ENCODE measurements around the gene GLMP. TPM values are rescaled to one million over a fixed set of nuclear protein-coding genes. Genes with fewer than 3 reads are reported as not detected.

The GLMP gene
- polyA plus RNA-seq, 1 experiment, result 25.5 TPM

DNA sequence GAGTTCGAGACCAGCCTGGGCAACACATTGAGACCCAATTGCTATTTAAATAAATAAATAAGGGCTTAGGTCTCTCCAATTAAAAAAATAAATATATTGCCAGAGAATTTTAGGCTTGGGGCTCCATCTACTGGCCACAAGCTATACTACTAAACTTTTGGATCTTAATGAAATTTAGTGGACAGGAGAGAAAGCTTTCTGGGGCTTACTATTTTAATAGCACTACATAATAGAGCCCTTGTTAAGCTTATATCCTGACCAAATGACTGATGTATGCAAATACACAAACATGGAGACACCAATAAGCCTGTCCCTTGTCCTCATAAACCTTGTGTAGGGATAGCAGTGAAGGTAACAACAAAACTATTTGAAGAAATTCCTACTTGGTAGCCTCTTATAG, 24.2 kb upstream of the GLMP start:
- no peak for DNase-seq (ENCODE audit: low read depth, low spot score)
- POLR2A ChIA-PET, result interaction anchor here (0.6 to 1.2 kb wide), 3 partner anchors 12 to 37 kb away, joined by 3 to 7 read pairs (median 4); partner anchors contain the start of gene SMG5

GRCh38 chr1:156316909-156317308, 21.4 kb upstream of the GLMP start:
- ChIA-PET CTCF (interaction anchor here (0.5 to 0.8 kb wide), 3 partner anchors 13 to 432 kb away, joined by 3 to 4 read pairs (median 4); partner anchors contain the start of gene SMG5), POLR2A (no interaction called here)
- Histone ChIP-seq H3K27me3 (ENCODE audit: control insufficient read depth, insufficient read depth, low read length) (no peaks in the 10 kb centered on the region), H3K4me3 (ENCODE audit: low read depth, low read length) (no peak overlapping the region), H3K9me3 (ENCODE audit: control insufficient read depth, insufficient read depth, low read length) (no peaks in the 10 kb centered on the region), H3K27ac (ENCODE audit: low read depth, low read length) (no peak overlapping the region)
- TF ChIP-seq CTCF (IDR thresholded peaks at IDR 0.05; ENCODE audit: low read depth, low read length), result no peak
- DNase-seq (ENCODE audit: low read depth, low spot score), result no peak

More for the DNA sequence above, 24.2 kb upstream of the GLMP start:
- TF ChIP-seq CTCF (IDR thresholded peaks at IDR 0.05; ENCODE audit: low read depth, low read length), result peak; percentile 65
- Histone ChIP-seq H3K4me3 (ENCODE audit: low read depth, low read length) (no peak overlapping the region), H3K27me3 (ENCODE audit: control insufficient read depth, insufficient read depth, low read length) (no peaks in the 10 kb centered on the region), H3K9me3 (ENCODE audit: control insufficient read depth, insufficient read depth, low read length) (no peaks in the 10 kb centered on the region), H3K27ac (ENCODE audit: low read depth, low read length) (no peak overlapping the region)
- CTCF ChIA-PET, result interaction anchor here (0.6 to 2.8 kb wide), 32 partner anchors 9 to 230 kb away, joined by 3 to 31 read pairs (median 5); partner anchors contain the start of genes CCT3, GLMP, SMG5 and TMEM79

- no peak for DNase-seq (ENCODE audit: low read depth, low spot score)
- TF ChIP-seq CTCF (IDR thresholded peaks at IDR 0.05; ENCODE audit: low read depth, low read length), result no peak
- CTCF ChIA-PET, result interaction anchor here (3.9 kb wide), 1 partner anchor 8 kb away, joined by 28 read pairs; no protein-coding TSS in a partner anchor
- Histone ChIP-seq H3K4me3 (ENCODE audit: low read depth, low read length) (no peak overlapping the region), H3K27me3 (ENCODE audit: control insufficient read depth, insufficient read depth, low read length) (no peaks in the 10 kb centered on the region), H3K9me3 (ENCODE audit: control insufficient read depth, insufficient read depth, low read length) (no peaks in the 10 kb centered on the region), H3K27ac (ENCODE audit: low read depth, low read length) (peak overlapping the region; percentile 21)
- POLR2A ChIA-PET, result interaction anchor here (2.3 kb wide), 1 partner anchor 28 kb away, joined by 6 read pairs; the partner anchor contains the start of gene SMG5
Measured at GRCh38 chr1:156310962-156311361, 15.5 kb upstream of the GLMP start.

DNA sequence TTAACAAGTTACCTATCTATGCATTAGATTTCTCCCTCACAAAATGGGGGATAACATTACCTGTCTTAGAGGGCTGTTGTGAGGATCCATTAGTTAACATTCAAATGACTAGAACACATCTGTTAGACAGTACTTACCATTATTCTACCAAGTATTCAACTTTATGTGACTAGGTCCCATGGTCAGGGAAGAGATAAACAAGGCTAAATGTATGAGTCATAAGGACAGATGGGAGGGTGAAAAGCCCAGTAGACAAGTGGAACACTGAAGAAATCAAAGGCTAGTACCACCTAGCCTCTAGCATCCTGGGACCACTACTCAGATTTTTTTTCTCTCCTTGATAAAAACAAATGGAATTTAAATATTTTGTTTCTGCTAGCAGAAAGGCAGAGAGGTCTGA, 12.6 kb upstream of the GLMP start:
- Histone ChIP-seq H3K27ac (ENCODE audit: low read depth, low read length) (peak overlapping the region; percentile 25), H3K9me3 (ENCODE audit: control insufficient read depth, insufficient read depth, low read length) (no peaks in the 10 kb centered on the region), H3K27me3 (ENCODE audit: control insufficient read depth, insufficient read depth, low read length) (no peaks in the 10 kb centered on the region), H3K4me3 (ENCODE audit: low read depth, low read length) (no peak overlapping the region)
- TF ChIP-seq CTCF (IDR thresholded peaks at IDR 0.05; ENCODE audit: low read depth, low read length), result no peak
- POLR2A ChIA-PET, result interaction anchor here (0.7 to 1.2 kb wide), 2 partner anchors 11 to 25 kb away, joined by 3 read pairs; partner anchors contain the start of gene SMG5
- CTCF ChIA-PET, result interaction anchor here (1.2 kb wide), 1 partner anchor 11 kb away, joined by 4 read pairs; no protein-coding TSS in a partner anchor
- no peak for DNase-seq (ENCODE audit: low read depth, low spot score)

GRCh38 chr1:156305215-156305614, 9.7 kb upstream of the GLMP start:
- H3K27ac ChIP-seq (ENCODE audit: low read depth, low read length), result no peak overlapping the region
- no peaks in the 10 kb centered on the region for H3K9me3 ChIP-seq (ENCODE audit: control insufficient read depth, insufficient read depth, low read length)
- ChIA-PET POLR2A (no interaction called here), CTCF (interaction anchor here (2.4 kb wide), 1 partner anchor 14 kb away, joined by 11 read pairs; no protein-coding TSS in a partner anchor)
- H3K4me3 ChIP-seq (ENCODE audit: low read depth, low read length), result no peak overlapping the region
- no peak for TF ChIP-seq CTCF (IDR thresholded peaks at IDR 0.05; ENCODE audit: low read depth, low read length)
- H3K27me3 ChIP-seq (ENCODE audit: control insufficient read depth, insufficient read depth, low read length), result no peaks in the 10 kb centered on the region
- no peak for DNase-seq (ENCODE audit: low read depth, low spot score)

All from AG04450 (cell line).